RCC 7860 (cell line): ENCODE data around the gene EEF1G.
"Not testable (repeated sequence)": the region's sequence is repeated elsewhere in the genome, so short reads cannot be mapped to it uniquely, and the experiment has no call there.

Experiments used
- DNase-seq: peaks from one replicate; pipeline ENCODE4 v3.0.0-alpha.2; 2015; ENCODE audit warnings: low spot score
- FAIRE-seq: peaks from 2 replicates; lab custom pipeline; 2012; peaks lifted over from hg19 to GRCh38; lab: Jason Lieb, UNC

EEF1G gene

GRCh38 chr11:62573592-62574362, at the start of gene EEF1G:
Gene EEF1G (minus strand): TSS chr11:62573891. CDS start chr11:62573842, 49 bp downstream.
- DNase-seq = peak; percentile 99
- FAIRE-seq = peak; percentile 80

- no peak for DNase-seq
- no peak for FAIRE-seq
Observed at GRCh38 chr11:62622476-62623089, 48.9 kb upstream of the EEF1G start.

- FAIRE-seq (peak; percentile 40), DNase-seq (peak; percentile 95)
Observed at GRCh38 chr11:62621567-62622470, 48.1 kb upstream of the EEF1G start, which contains the start of gene B3GAT3. Gene B3GAT3 (minus strand): TSS chr11:62621986. CDS start chr11:62621947, 39 bp downstream.

GRCh38 chr11:62621027-62621566, 47.4 kb upstream of the EEF1G start:
- DNase-seq = no peak
- no peak for FAIRE-seq

- DNase-seq, FAIRE-seq: not testable (repeated sequence)
Observed at GRCh38 chr11:62616957-62617356, 43.3 kb upstream of the EEF1G start.

GRCh38 chr11:62615521-62615920, 41.8 kb upstream of the EEF1G start:
- no peak for DNase-seq
- FAIRE-seq = no peak

GRCh38 chr11:62614275-62614674, 40.6 kb upstream of the EEF1G start:
- no peak for FAIRE-seq
- DNase-seq = peak; percentile 31

- no peak for DNase-seq
- FAIRE-seq = no peak
Observed at GRCh38 chr11:62613291-62613778, 39.6 kb upstream of the EEF1G start.

- FAIRE-seq = no peak
Observed at GRCh38 chr11:62612366-62613290, 38.9 kb upstream of the EEF1G start, which contains the start of the genes EML3 and ROM1. Gene EML3 (minus strand): TSS chr11:62612775. CDS start chr11:62612457, 318 bp downstream. Gene ROM1 (plus strand): TSS chr11:62613257. CDS start chr11:62613282, 25 bp downstream.

GRCh38 chr11:62611705-62612365, 38.1 kb upstream of the EEF1G start:
- no peak for FAIRE-seq
- peak; percentile 14 for DNase-seq

More at GRCh38 chr11:62612366-62613290, 38.9 kb upstream of the EEF1G start, which contains the start of the genes EML3 and ROM1:
- peak; percentile 61 for DNase-seq

- DNase-seq = no peak
Observed at GRCh38 chr11:62610814-62611704, 37.4 kb upstream of the EEF1G start.

GRCh38 chr11:62610403-62610802, 36.7 kb upstream of the EEF1G start:
- DNase-seq (no peak), FAIRE-seq (no peak)

More at GRCh38 chr11:62610814-62611704, 37.4 kb upstream of the EEF1G start:
- no peak for FAIRE-seq

GRCh38 chr11:62608776-62609175, 35.1 kb upstream of the EEF1G start:
- FAIRE-seq (no peak), DNase-seq (no peak)

GRCh38 chr11:62607714-62608113, 34.0 kb upstream of the EEF1G start:
- FAIRE-seq = no peak
- no peak for DNase-seq

- FAIRE-seq = no peak
- DNase-seq = no peak
Observed at GRCh38 chr11:62605902-62606301, 32.2 kb upstream of the EEF1G start.

GRCh38 chr11:62605467-62605866, 31.8 kb upstream of the EEF1G start:
- DNase-seq (no peak), FAIRE-seq (no peak)

GRCh38 chr11:62604460-62605120, 30.9 kb upstream of the EEF1G start:
- no peak for FAIRE-seq
- DNase-seq = no peak
